HG03039 (cell line): Measurements from ENCODE around the gene PRR12.

Source experiments
- ATAC-seq: cut with Tn5 transposase; IDR thresholded peaks from one replicate; pipeline ENCODE4 v1.9.1; 2021; ENCODE audit warnings: mild to moderate bottlenecking, moderate library complexity; ENCODE audit not compliant: unreplicated experiment

PRR12 gene

GRCh38 chr19:49591731-49592485 is 926 bp downstream of the PRR12 start:
- ATAC-seq: no peak

- no peak for ATAC-seq
Measured at GRCh38 chr19:49592486-49593232, 1.7 kb downstream of the PRR12 start.

GRCh38 chr19:49593233-49594113 is 2.5 kb downstream of the PRR12 start:
- ATAC-seq: no peak

DNA sequence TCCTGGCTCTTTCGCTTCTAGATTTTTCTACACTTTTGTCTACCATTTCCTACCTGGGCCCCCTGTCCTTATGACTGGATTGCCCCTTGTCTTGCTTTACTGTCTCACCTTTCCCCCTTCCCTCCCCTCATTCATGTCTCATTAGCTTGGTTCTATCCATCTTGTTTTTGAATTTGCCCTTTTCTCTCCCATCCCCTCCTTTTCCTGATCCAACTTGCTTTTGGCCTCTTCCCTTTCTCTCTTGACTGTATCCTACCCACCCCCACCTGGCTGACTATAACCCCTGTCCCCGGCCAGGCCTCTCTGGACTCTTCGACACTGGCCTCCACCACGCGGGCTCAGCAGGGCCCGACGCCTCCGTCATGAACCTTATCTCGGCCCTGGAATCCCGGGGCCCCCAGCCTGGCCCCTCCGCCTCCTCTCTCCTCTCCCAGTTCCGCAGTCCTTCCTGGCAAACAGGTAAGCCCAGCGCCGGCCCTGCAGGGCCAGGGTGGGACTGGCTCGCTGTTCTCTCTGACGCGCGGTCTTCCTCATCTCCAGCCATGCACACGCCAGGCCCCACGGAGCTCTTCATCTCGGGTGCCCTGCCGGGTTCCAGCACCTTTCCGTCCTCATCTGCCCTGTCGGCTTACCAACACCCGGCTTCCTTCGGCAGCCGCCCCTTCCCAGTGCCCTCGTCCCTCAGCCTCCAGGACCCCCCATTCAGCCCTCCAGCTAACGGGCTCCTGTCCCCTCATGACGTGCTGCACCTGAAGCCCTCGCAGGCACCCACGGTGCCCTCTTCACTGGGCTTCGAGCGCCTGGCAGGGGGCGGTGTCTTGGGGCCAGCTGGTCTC is 3.4 kb downstream of the PRR12 start:
- ATAC-seq: no peak

DNA sequence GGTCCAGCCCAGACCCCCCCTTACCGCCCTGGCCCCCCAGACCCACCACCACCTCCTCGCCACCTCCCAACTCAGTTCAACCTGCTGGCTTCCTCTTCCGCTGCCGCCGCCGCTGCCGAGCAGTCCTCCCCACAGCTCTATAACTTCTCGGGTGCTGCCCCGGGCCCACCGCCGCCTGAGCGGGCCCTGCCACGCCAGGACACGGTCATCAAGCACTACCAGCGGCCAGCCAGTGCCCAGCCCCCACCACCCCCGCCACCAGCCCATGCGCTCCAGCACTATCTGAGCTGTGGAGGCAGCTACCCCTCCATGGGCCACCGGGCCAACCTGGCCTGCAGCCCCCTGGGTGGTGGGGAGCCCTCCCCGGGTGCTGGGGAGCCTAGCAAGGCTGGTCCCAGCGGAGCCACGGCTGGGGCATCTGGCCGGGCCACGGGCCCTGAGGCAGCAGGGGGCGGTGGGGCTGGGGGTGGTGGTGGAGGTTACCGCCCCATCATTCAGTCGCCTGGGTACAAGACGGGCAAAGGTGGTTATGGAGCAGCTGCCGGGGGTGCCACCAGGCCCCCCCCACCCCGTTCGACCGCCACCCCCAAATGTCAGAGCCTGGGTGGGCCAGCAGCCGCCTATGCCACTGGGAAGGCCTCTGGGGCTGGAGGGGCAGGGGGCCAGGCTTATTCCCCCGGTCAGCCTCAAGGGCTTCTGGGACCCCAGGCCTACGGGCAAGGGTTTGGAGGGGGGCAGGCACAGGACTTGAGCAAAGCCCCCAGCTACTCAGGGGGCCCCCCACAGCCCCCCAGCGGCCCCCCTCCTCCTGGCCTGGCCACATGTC is 4.2 kb downstream of the PRR12 start:
- ATAC-seq: no peak

- ATAC-seq: no peak
Measured at GRCh38 chr19:49595819-49596404, 4.9 kb downstream of the PRR12 start.

- no peak for ATAC-seq
Measured at GRCh38 chr19:49596407-49596806, 5.4 kb downstream of the PRR12 start.

DNA sequence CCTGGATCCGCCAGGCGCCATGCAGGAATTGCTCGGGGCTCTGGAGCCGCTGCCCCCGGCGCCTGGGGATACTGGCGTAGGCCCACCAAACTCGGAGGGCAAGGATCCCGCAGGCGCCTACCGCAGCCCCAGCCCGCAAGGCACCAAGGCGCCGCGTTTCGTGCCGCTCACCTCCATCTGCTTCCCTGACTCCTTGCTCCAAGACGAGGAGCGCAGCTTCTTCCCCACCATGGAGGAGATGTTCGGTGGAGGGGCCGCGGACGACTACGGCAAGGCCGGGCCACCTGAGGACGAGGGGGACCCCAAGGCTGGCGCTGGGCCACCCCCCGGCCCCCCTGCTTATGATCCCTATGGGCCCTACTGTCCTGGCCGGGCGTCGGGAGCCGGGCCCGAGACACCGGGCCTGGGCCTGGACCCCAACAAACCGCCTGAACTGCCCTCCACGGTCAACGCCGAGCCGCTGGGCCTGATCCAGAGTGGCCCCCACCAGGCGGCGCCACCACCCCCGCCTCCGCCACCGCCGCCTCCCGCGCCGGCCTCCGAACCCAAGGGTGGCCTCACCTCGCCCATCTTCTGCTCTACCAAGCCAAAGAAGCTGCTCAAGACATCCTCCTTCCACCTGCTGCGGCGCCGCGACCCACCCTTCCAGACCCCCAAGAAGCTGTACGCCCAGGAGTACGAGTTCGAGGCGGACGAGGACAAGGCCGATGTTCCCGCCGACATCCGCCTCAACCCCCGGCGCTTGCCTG is 6.1 kb downstream of the PRR12 start:
- no peak for ATAC-seq

- ATAC-seq: no peak
Measured at GRCh38 chr19:49597703-49597974, 6.7 kb downstream of the PRR12 start.

- no peak for ATAC-seq
Measured at GRCh38 chr19:49599378-49600295, 8.7 kb downstream of the PRR12 start.

GRCh38 chr19:49601482-49602038 is 10.6 kb downstream of the PRR12 start:
- no peak for ATAC-seq

GRCh38 chr19:49602806-49603205 is 11.8 kb downstream of the PRR12 start:
- no peak for ATAC-seq

DNA sequence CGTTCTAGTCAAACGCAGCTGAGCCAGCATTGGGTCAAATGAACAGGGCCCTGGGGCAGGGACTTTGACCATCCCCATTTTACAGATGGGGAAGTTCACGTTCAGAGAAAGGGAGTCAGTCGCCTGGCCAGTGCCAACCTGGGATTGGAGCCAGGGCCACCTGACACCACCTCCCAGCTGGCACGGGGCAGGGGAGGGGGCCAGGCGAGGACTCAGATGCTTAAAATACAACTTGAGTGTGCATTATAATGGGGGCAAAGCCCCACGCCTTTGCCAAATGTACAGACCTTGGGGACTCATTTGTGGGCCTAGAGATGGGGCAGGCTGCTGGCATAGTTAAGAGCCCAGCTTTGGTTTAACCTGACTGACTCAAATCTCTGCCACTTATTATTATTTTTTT is 14.6 kb downstream of the PRR12 start:
- ATAC-seq: no peak

DNA sequence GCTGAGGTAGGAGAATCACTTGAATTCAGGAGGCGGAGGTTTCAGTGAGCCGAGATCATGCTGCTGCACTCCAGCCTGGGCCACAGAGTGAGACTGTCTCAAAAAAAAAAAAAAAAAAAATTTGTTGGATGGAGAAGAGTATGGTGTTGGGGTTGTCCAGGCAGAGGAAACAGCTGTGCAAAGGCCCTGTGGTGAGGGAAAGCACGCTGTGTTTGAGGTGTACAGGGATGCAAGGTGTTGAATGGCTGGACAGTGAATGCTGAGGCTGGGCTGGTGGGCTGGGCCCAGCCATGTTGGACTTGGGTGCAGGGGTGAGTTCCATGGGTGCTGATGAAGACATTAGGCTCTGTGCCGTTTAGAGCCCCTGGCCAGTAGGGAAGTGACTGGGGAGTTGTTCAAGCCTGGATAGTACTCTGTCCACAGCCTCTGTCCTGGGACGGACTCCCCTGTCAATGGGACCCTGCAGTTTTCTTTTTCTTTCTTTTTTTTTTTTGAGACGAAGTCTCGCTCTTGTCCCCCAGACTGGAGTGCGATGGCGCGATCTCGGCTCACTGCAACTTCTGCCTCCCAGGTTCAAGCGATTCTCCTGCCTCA is 18.6 kb downstream of the PRR12 start:
- no peak for ATAC-seq

DNA sequence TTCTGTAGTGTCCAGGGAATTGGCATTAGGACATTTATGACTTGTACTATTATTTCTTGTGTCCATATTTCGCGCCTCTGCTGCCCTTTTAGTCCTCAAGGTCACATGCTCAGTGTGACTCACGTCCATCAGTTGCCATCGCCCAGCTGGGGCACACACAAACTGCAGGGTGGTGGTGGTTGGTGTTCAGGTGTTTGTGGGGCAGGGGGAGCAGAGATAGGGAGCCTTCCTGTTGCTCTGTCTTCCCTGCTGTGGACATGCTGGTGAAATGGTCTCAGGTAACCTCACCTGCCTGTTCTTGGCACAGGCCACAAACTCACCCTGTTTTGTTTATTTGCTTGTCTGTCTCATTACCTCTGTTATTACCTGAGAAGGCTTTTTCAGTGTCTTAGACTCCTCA is 22.4 kb downstream of the PRR12 start:
- ATAC-seq: no peak

DNA sequence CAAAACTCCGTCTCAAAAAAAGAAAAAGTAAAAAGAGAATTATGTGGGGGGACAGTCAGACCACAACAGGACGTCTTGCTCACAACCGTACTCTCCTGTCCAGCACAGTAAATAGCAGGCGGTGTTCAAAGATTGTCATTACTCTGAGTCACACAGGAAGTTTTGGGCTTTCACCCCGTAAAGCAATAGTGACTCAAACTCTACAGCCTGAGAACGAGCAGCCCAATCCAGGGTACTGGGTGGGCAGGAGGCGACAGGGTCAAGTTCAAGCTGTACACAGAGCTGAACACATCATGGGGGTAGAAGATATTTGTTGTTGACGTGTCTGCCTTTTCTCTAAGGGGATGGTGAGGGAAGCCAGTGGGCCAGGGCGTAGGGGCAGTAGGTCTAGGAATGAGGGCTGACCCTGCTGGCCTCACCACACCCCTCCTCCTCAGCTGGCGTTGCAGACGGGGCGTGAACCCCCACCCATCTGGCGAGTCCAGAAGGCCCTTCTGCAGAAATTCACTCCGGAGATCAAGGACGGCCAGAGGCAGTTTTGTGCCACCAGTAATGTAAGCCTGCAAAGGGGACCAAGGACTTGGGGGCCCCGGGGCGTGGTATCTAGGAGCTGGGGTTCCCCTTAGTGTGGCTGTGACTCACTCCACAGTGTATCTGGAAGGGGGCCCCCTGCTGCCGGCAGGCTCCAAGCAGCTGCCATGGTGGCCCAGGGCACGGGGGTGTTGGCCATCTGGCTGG is 23.3 kb downstream of the PRR12 start:
- ATAC-seq: no peak
